HG03025 (cell line): ENCODE measurements around the gene ZMIZ1.

Source experiments
- ATAC-seq: cut with Tn5 transposase; IDR thresholded peaks from one replicate; pipeline ENCODE4 v1.9.1; 2021; ENCODE audit warnings: mild to moderate bottlenecking, moderate library complexity; ENCODE audit not compliant: unreplicated experiment, low FRiP score

Gene ZMIZ1

DNA sequence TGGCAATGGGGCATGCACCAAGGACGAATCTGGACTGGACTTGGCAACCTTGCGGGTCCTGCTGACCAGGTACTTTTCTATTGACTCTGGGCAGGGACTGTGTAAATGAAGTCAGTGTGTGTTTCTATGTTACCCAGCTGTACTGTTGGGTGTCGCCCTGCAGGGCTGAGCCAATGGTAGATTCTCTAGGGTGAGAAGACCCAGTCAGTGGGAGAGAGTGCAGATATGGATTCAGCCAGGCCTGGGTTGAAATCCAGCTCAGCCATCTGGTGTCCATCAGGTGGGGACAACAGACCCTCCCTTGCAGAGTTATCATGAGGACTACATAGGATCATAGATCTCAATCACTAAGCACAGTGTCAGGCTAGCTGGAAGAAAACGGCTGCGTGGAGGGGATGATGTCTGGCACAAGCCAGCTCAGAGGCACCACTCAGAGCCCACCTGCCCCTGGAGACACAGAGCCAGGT is 273.6 kb downstream of the ZMIZ1 start:
- ATAC-seq, result no peak

DNA sequence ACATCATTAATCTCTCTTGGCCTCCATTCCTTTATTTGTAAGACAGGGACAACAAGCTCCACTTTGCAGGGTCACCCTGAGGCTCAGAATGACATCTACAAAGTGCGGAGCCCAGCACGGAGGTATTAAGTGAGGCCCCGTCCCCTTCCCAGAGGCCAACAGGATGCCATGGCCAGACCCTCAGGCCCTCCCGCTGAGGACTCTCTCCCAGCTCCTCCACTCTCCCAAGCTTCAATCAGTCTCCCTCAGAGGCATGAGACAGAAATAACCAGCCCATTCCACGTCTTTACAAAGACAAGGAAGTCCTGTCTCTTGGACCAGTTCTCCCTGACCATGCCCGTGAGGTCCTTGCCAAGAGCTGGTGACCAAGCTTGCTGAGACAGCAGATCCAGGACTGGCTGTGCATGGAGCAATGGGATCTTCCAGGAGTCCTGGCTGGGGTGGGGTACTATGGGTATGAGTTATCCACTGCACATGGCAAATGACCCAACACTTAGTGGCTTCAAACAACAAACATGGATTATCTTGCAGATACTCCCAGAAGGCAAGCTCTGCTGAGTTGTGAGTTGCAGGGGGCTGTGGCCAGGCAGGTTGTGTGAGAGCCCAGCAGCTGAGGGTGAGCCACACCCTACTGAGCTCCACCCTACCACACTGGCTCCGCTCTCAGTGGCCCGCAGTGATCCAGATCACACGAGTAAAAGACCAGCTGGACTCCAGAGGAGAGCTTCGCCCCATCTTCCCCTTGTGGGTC is 274.2 kb downstream of the ZMIZ1 start:
- ATAC-seq, result no peak

DNA sequence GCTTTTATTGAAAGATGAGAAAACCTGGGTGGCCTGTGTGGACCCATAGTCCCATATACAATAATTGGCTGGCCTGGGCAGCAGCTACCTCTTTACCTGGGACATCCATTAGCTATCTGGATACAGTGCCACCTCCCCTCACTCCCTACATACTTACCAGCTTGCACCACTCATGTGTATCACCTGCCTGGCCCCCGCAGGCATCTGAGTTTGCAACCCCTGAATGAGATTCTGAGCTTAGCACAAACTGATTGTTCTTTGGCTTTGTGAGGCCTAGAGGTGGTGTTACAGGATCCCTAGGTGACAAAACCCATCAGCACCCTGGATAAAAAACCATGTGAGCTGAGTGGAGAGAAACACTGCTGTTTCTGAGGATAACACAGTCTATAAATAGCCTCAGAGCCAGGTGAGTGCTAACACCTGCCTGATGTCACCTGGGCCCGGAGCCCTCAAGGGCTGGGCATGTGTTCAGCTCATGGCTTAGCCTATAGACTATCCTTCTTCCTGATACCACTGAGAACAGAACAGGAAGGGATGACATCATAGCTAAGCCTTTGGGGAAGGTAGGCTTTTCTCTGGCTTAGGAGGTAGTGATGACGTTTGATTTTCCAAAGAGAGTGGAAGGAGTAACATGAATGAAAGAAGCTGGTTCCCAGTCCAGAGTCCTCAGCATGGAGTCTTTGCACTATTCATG is 275.9 kb downstream of the ZMIZ1 start:
- ATAC-seq, result no peak

DNA sequence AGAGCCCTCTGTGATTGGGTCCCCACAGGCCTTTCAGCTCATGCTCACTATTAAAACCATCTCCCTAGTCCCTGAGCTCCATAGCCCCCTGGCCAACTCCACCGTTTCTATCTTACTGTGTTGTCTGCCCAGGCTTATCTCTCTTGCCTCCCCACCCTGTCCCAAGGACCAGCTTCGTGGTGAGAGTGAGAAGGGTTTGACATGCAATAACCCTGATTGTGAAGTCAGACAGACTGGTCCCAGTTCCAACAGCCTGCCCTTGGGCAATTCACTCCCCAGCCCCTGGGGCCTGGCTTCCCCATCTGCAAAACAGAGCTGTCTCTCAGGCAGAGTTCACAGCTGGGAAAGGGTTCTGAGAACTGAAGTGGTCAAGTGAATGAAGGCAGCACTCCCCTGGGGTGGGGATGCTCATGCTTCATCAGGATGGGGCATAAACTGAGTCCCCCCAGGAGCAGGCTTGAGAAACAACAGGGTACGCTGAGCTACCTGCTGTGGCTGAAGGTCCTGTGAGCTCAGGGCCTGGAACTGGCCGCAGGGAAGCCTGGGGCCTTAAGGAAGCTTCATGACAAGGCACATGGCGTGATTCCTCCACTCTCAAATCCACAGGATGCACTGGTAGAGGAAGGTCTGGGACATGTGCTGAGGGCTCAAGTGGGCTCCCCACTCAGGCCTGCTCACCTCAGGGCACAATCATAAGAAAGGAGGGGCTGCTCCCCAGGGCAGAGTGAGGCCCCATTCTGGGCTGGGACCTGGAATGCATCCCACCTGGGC is 276.7 kb downstream of the ZMIZ1 start:
- no peak for ATAC-seq

DNA sequence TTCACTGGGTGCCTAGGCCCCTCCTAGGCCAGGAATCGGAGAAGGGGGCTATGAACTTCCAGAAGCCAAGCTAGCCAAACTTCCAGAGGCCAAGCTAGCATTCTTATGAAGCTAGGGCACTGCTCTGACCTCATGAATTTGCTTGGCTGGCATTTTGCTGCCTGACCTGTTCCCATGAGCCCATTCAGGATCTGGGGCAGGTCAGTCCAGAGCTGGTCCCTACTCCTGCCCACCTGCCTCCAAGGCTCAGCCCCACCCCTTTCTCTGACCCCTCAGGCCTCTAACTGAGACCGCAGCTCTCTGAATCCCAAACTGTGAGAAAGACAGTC is 277.2 kb downstream of the ZMIZ1 start:
- no peak for ATAC-seq

DNA sequence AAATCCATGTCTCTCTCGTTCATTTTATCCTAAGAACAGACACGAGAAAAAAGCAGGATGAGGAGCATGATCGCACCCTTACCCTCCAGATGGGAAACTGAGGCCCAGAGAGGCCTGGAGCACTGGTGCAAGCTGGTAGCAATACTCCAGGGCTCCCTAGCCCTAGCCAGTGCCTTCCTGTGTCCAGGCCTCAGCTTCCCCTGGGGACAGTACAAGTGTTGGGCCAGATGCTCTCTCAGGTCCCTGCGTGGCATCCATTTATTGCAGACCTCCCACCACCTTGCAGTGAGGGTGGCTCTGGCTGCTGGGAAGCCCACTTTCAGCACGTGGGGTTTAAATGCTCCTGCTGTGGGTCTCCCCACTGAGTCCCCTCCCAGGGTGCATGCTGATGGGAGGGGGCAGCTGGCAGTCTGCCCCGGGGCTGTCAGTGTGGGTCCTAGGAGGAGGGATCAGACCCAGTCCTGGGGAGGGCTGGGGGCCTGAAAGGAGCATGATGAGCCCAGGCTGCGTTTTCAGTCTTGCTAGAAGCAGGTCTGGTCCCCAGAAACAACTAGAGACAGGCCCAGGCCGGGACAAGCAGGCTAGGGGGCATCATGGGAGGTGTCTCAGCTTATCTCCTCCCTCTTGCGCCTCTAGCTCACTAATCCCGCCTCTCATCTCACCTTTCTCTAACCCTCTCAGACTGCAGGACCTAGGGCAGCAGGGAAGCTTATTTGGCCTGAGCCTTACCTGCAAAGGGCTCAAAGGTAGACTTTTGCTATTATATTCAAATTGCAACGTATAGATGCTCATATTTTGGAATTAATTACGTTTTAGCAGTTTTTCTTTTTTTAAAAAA is 277.8 kb downstream of the ZMIZ1 start:
- ATAC-seq, result no peak

DNA sequence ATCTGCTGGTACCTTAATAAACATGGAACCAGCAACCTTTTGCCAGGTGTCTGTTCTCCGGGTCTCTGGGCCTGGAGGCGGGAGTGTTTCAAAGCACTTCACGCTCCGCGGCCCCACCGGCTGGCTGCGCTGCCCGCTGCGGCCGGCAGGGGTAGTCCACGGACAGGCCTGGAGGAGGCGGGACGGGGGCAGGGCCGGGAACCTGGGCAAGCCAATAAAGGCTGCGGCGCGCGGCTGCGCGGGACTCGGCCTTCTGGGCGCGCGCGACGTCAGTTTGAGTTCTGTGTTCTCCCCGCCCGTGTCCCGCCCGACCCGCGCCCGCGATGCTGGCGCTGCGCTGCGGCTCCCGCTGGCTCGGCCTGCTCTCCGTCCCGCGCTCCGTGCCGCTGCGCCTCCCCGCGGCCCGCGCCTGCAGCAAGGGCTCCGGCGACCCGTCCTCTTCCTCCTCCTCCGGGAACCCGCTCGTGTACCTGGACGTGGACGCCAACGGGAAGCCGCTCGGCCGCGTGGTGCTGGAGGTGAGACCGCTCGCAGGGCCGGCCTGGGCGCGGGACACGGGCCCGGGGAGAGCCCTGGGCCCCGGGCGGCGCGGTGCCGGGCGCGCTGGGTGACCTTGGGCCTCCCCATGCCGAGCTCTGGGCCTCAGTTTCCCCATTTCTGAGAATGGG is 278.6 kb downstream of the ZMIZ1 start, which contains the start of gene PPIF:
TSS of gene PPIF (plus strand) at position 244 of the 668 bp plus-strand sequence. CDS start at position 324, 80 bp downstream.
- ATAC-seq, result peak; percentile 80

DNA sequence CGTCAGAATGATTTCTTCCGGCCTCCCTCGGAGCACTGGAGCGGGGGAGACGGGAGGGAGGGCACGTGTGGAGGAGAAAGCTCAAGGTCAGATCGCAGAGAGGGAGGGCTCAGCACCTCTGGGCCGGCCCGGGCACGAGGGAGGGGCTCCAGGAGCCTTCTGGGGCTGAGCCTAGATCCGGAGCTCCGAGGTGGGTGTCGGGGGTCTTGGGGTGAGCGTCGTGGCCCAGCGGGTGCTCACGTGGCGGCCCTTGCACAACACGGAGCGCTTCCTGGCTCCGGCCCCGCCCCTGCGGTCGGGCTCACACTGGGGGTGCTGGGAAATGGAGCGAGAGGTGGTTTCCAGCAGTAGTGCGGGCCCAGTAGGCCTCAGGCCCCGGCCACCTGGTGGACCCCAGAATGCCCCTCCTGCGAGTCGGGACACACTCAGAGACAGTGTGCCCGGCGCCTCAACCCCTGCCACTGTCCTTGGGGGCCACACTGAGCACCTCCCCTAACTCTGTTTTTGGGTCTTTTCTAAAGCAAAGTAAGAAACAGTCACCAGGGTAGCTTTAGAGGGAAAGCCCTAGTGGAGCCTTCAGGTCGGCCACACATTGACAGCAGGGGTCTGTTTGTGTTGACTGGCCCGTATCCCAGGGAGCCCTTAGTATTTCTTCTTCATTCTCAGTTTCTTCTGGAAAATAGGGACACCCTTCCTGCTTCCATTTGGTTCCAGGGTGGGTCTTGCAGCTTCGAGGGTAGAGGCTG is 279.3 kb downstream of the ZMIZ1 start:
- ATAC-seq, result peak; percentile 71

DNA sequence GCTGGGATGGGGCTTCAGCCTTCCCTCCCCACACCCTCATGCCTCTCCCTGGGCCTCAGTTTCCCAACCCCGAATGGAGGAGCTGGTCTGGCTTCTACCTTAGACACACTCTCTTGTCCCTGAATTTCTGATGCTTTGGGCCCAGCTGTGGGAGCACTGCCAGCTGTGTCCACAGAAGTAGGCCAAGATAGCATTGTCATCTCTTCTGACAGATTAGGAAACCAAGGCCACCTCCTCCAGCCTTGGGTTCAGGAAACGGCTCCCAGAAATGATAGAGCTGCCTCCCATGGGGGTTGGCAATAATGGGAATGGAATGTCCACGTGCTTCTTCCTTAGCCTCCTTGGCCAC is 279.8 kb downstream of the ZMIZ1 start:
- no peak for ATAC-seq

DNA sequence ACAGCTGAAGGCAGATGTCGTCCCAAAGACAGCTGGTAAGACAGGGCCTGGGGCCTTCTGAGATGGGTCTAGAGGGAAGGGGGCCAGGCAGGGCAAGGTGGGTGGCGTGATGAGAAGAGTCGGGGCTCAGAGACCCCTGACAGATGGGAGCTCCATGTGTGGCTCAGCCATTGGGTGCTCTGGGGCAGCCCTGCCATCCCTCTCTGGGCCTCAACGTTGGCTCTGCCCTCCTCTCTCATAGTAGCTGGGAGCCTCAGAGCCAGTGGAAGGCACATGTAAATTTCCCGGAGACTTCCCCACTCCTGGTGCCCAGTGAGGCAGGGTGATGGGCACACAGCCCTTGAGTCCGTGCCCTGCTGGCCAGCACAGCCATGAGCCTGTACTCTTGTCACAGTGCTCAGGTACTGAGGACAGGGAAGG is 280.3 kb downstream of the ZMIZ1 start:
- no peak for ATAC-seq

DNA sequence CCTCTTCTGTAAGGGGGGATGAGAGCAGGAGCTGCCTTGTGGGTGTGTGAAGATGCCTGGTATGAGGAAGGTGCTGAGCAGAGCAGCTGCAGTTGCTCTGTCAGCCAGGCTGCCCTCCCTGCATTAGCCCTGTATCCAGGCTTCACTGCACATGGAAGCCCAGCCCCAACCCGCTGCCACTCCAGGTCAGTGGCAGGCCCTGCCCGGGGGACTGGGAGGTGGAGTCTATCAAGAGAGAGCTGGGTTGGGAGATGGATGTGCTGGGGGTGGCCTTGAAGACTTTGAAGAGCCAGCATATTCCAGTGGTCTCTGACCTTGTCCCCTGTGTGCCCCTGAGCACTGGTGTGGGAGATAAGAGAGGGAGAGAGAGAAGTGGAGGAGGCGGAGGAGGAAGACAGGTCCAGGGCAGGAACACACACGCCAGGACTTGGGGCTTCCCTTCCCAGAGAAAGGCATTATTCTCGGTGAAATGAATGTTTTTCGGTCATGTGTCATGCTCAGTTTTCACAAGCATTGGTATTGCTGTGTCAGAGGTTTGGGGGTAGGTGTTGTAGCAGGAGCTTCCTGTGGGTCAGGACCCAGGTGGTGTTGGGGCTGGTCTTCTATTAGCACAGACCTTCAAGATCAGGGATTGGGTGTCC is 281.1 kb downstream of the ZMIZ1 start:
- ATAC-seq, result no peak

DNA sequence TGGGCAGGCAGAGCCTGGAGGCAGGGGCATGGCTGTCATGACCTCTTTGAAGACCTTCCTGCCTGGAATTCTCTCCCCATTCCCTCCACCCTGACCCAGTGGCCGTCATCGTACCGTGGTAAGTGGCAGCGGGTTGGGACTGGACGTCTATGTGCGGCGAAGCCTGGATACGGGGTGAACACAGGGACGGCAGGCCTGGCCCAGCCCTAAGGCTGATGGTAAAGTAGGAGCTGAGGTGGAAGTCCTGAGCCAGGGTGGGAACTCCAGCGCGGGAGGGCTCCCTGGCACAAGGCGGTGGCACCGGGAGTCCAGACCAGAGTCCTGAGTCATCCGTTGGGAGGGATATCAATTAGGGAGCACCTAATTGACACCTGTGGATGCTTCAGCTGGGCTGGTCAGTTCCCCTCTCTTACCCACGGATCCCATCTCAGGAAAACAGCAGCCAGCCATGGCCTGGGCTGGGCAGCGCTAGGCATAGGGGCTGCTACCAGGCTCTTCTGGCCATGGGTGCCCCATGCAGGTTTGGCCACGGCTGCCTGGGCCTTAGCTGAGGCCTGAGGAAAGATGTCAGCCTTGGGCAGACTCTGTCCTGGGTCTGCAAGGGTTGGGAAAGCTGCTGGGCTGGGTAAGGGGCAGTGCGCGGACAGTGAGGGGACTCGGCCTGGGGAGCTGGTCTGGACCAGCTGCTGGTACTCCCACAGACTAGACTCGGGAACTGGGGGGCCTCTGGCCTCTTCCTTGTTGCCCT is 281.8 kb downstream of the ZMIZ1 start:
- ATAC-seq, result no peak

DNA sequence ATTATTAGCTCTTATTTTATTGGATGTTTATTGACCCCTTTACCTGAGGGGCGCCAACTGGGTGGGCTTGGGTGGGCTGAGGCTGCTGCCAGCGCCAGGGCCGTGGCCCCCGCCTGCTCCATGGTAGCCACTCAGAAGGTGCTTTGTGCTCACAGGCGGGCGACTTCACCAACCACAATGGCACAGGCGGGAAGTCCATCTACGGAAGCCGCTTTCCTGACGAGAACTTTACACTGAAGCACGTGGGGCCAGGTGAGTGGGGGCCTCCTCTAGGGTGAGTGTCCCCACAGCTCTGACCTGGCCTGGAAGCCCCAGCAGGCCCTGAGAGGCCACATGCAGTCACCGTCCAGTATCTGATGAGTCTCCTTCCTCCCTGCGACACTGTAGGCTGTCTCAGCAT is 282.6 kb downstream of the ZMIZ1 start:
- no peak for ATAC-seq

DNA sequence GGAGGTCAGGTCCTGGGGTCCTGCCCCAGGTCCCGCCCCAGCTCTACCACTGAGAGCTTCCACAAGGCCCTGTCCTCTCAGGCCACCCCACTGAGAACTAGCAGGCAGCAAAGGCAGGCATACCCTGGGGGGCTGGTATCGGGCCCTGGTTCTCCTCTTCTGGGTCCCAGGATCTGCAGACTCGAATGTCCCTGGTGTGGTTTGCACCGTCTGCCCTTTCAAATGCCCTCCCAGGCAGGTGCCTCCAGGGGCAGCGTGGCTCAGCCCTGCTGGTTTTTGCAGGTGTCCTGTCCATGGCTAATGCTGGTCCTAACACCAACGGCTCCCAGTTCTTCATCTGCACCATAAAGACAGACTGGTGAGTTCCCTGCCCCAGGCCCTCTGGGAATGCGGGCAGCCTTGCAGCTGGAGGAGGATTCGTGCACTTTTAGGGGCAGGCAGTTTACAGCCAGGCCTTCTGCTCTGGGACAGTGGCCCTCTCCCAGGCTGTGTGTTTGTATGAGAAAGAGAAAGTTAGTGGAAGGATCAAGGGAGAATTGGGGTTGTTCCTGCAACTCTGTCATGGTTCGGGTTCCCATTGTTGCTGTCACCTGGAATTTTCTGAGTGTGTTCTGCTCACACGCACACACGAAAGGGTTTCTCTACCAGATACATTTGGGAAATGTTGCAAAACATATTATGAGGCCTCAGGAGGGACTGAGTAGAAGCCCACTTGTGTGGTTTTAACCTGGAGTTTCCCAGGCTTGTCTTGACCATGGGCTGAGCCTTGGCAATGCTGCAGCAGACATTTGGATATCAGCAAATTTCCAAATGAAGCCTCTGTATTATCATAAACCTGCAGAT is 283.5 kb downstream of the ZMIZ1 start:
- ATAC-seq, result no peak

DNA sequence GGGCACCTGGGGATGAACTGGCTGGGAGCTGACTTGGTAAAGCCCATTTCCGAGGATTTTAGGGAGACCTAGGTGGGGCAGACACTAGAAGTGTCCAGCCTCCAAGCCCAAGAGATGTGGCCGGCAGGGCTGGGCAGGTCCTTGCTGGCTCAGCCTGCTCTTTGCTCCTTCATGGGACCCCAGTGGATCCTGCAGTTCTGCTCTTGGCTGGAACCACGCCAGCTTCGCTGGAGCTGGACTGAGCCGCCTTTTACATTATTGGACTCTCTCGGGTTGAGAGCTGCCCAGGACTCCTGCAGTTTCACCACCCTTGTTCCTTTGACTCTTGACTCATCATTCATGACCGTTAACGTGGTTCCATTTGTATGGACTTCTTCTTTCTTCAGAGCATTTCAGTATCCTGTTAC is 284.2 kb downstream of the ZMIZ1 start:
- ATAC-seq, result no peak

DNA sequence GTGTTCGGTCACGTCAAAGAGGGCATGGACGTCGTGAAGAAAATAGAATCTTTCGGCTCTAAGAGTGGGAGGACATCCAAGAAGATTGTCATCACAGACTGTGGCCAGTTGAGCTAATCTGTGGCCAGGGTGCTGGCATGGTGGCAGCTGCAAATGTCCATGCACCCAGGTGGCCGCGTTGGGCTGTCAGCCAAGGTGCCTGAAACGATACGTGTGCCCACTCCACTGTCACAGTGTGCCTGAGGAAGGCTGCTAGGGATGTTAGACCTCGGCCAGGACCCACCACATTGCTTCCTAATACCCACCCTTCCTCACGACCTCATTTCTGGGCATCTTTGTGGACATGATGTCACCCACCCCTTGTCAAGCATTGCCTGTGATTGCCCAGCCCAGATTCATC is 285.0 kb downstream of the ZMIZ1 start:
- ATAC-seq, result no peak

DNA sequence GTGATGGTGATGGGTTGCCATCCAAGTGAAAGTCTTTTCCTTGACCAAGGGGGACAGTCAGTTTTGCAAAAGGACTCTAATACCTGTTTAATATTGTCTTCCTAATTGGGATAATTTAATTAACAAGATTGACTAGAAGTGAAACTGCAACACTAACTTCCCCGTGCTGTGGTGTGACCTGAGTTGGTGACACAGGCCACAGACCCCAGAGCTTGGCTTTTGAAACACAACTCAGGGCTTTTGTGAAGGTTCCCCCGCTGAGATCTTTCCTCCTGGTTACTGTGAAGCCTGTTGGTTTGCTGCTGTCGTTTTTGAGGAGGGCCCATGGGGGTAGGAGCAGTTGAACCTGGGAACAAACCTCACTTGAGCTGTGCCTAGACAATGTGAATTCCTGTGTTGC is 285.4 kb downstream of the ZMIZ1 start:
- no peak for ATAC-seq
